PC-9 (cell line): Measurements from ENCODE around the gene NAT14. TPM values are rescaled to one million over a fixed set of nuclear protein-coding genes. Genes with fewer than 3 reads are reported as not detected.
"Not testable (repeated sequence)": the region's sequence is repeated elsewhere in the genome, so short reads cannot be mapped to it uniquely, and the experiment has no call there.

ENCODE experiments used
- BruUV-seq: library from RNA; stranded (reverse); fragments of 400-500 nt; replicated peaks from 2 replicates; lab custom pipeline; 2021; lab: Mats Ljungman, UMichigan
- CTCF ChIA-PET: fragments of 300-600 bp; sonication (Branson Sonifier 250); formaldehyde crosslinking; loops from one replicate; lab custom pipeline; 2022; ENCODE audit warnings: antibody characterized with exemption; lab: Charles Lee
- POLR2A ChIA-PET: fragments of 300-600 bp; sonication (Branson Sonifier 250); formaldehyde crosslinking; loops from one replicate; lab custom pipeline; 2022; ENCODE audit warnings: antibody characterized with exemption; ENCODE audit not compliant: unreplicated experiment; lab: Charles Lee
- DNase-seq, 2 experiments: peaks; one replicate each; pipeline versions ENCODE4 v3.0.0 to v3.0.0-alpha.2; 2015 to 2022; ENCODE audit warnings: mixed read lengths in 1 of 2
- H2AFZ ChIP-seq: fragments of 200-600 bp; sonication (generic); 2 replicates; pipeline ENCODE4 v1.8.1; 2017; ENCODE audit warnings: antibody characterized with exemption
- H3F3A ChIP-seq: fragments of 200-600 bp; sonication (generic); 2 replicates; pipeline ENCODE4 v1.8.1; 2017; ENCODE audit warnings: antibody characterized with exemption, mild to moderate bottlenecking, low read depth; ENCODE audit not compliant: insufficient read depth
- H3K27ac ChIP-seq: fragments of 200-600 bp; sonication (generic); 2 replicates; pipeline ENCODE4 v1.6.1; 2016; ENCODE audit warnings: mixed run types
- H3K27me3 ChIP-seq: fragments of 200-600 bp; sonication (generic); 2 replicates; pipeline ENCODE4 v1.6.1; 2016; ENCODE audit warnings: low read depth, mixed run types; ENCODE audit not compliant: insufficient read depth
- H3K36me3 ChIP-seq: fragments of 200-600 bp; sonication (generic); 2 replicates; pipeline ENCODE4 v1.6.1; 2016; ENCODE audit warnings: low read depth, mixed run types
- H3K4me1 ChIP-seq: fragments of 200-600 bp; sonication (generic); replicated peaks from 2 replicates; pipeline ENCODE4 v1.6.1; 2016; ENCODE audit warnings: mixed run types; ENCODE audit not compliant: insufficient read depth
- H3K4me2 ChIP-seq: fragments of 200-600 bp; sonication (generic); 2 replicates; pipeline ENCODE4 v1.6.1; 2017; ENCODE audit warnings: mixed run types
- H3K4me3 ChIP-seq: fragments of 200-600 bp; sonication (generic); 2 replicates; pipeline ENCODE4 v1.6.1; 2016; ENCODE audit warnings: mixed run types
- H3K79me2 ChIP-seq: fragments of 200-600 bp; sonication (generic); 2 replicates; pipeline ENCODE4 v1.6.1; 2017; ENCODE audit warnings: low read depth, mixed run types
- H3K9me2 ChIP-seq: fragments of 200-600 bp; sonication (generic); 2 replicates; pipeline ENCODE4 v1.8.1; 2017; ENCODE audit warnings: mild to moderate bottlenecking; ENCODE audit not compliant: insufficient read depth
- H3K9me3 ChIP-seq: fragments of 200-600 bp; sonication (generic); 2 replicates; pipeline ENCODE4 v1.8.1; 2016; ENCODE audit warnings: low read depth; ENCODE audit not compliant: insufficient read depth
- H4K20me1 ChIP-seq: fragments of 200-600 bp; sonication (generic); 2 replicates; pipeline ENCODE4 v1.8.1; 2017; ENCODE audit not compliant: insufficient read depth
- CTCF ChIP-seq: fragments of 200-600 bp; sonication (generic); conservative IDR thresholded peaks from 2 replicates; pipeline ENCODE4 v1.6.1; 2017; ENCODE audit warnings: mixed run types, antibody characterized with exemption, mild to moderate bottlenecking, moderate library complexity
- EZH2 ChIP-seq: fragments of 200-600 bp; sonication (generic); IDR thresholded peaks from 2 replicates; pipeline ENCODE4 v1.8.0; 2017; ENCODE audit warnings: antibody characterized with exemption, low read depth
- intact Hi-C: fragments of 100-400 bp; cut with micrococcal nuclease; formaldehyde crosslinking; loops from one replicate; pipeline ENCODE4 v1.10.0; 2022; ENCODE audit not compliant: unreplicated experiment
- total RNA-seq: library from RNA; stranded (reverse); gene quantifications from 2 replicates; pipeline ENCODE4 v1.2.3, GENCODE V29; 2021

The NAT14 gene
- total RNA-seq, 1 experiment from 2014 or later: 61.6 TPM

GRCh38 chr19:55528030-55528803 lies 43.2 kb downstream of the NAT14 start:
- Histone ChIP-seq H3K9me3 (no peaks in the 10 kb centered on the region), H2AFZ (no peak overlapping the region), H4K20me1 (no peaks in the 10 kb centered on the region), H3K4me3 (no peak overlapping the region), H3K4me1 (peaks cover 12% of the 10 kb centered on the region), H3K27ac (no peak overlapping the region), H3K4me2 (no peak overlapping the region), H3K27me3 (no peaks in the 10 kb centered on the region), H3K36me3 (no peaks in the 10 kb centered on the region), H3F3A (peaks cover 22% of the 10 kb centered on the region; the same call in 1 of the 2 replicates), H3K79me2 (no peaks in the 10 kb centered on the region), H3K9me2 (no peaks in the 10 kb centered on the region)
- no peak for DNase-seq
- ChIA-PET POLR2A (interaction anchor here (0.7 kb wide), 1 partner anchor 16 kb away, joined by 4 read pairs; no protein-coding TSS in a partner anchor), CTCF (no interaction called here)
- intact Hi-C loops: no loop called here
- BruUV-seq: no TSS peak
- TF ChIP-seq CTCF (no peak), EZH2 (no peak)

- Histone ChIP-seq H3K4me3 (no peak overlapping the region), H3K9me2 (no peaks in the 10 kb centered on the region), H3K4me1 (peaks cover 12% of the 10 kb centered on the region), H4K20me1 (no peaks in the 10 kb centered on the region), H3K27me3 (no peaks in the 10 kb centered on the region), H3K27ac (no peak overlapping the region), H3K4me2 (no peak overlapping the region), H3F3A (peaks cover 22% of the 10 kb centered on the region; the same call in 1 of the 2 replicates), H3K9me3 (no peaks in the 10 kb centered on the region), H3K36me3 (no peaks in the 10 kb centered on the region), H3K79me2 (no peaks in the 10 kb centered on the region), H2AFZ (no peak overlapping the region)
- ChIA-PET CTCF (no interaction called here), POLR2A (interaction anchor here (0.6 kb wide), 1 partner anchor 51 kb away, joined by 6 read pairs; the partner anchor contains the start of gene ZNF579)
- no peak for DNase-seq
- no peak for TF ChIP-seq EZH2
- no peak for TF ChIP-seq CTCF
- intact Hi-C loops: no loop called here
- no TSS peak for BruUV-seq
Measured at GRCh38 chr19:55529636-55530234, 44.7 kb downstream of the NAT14 start.

GRCh38 chr19:55530996-55531395 lies 46.0 kb downstream of the NAT14 start:
- no peak for DNase-seq
- no peak overlapping the region for H3K4me2 ChIP-seq
- no TSS peak for BruUV-seq
- H3K9me3 ChIP-seq: no peaks in the 10 kb centered on the region
- no peaks in the 10 kb centered on the region for H3K9me2 ChIP-seq
- intact Hi-C loops: no loop called here
- no peak overlapping the region for H3K4me3 ChIP-seq
- ChIA-PET CTCF (no interaction called here), POLR2A (no interaction called here)
- H4K20me1 ChIP-seq: no peaks in the 10 kb centered on the region
- H3K27ac ChIP-seq: no peak overlapping the region
- no peaks in the 10 kb centered on the region for H3K27me3 ChIP-seq
- peaks cover 30% of the 10 kb centered on the region; the same call in 1 of the 2 replicates for H3F3A ChIP-seq
- H3K4me1 ChIP-seq: peaks cover 9% of the 10 kb centered on the region
- TF ChIP-seq CTCF (no peak), EZH2 (no peak)
- H3K36me3 ChIP-seq: no peaks in the 10 kb centered on the region
- H3K79me2 ChIP-seq: no peaks in the 10 kb centered on the region
- H2AFZ ChIP-seq: no peak overlapping the region

- Histone ChIP-seq H3K4me1 (peaks cover 19% of the 10 kb centered on the region), H3F3A (peaks cover 22% of the 10 kb centered on the region; the same call in 1 of the 2 replicates)
- H3K36me3 ChIP-seq, H3K4me2 ChIP-seq, intact Hi-C loops, H3K4me3 ChIP-seq, H3K9me3 ChIP-seq, H4K20me1 ChIP-seq, H3K9me2 ChIP-seq, H3K27ac ChIP-seq, H2AFZ ChIP-seq, BruUV-seq, DNase-seq, H3K27me3 ChIP-seq, H3K79me2 ChIP-seq: not testable (repeated sequence)
- ChIA-PET POLR2A (interaction anchor here (0.7 kb wide), 1 partner anchor 182 kb away, joined by 19 read pairs; no protein-coding TSS in a partner anchor), CTCF (interaction anchor here (0.6 kb wide), 1 partner anchor 63 kb away, joined by 9 read pairs; no protein-coding TSS in a partner anchor)
Measured at GRCh38 chr19:55534280-55534679, 49.3 kb downstream of the NAT14 start.
